ENCODE results near the gene RFXANK.

Gene RFXANK

DNA sequence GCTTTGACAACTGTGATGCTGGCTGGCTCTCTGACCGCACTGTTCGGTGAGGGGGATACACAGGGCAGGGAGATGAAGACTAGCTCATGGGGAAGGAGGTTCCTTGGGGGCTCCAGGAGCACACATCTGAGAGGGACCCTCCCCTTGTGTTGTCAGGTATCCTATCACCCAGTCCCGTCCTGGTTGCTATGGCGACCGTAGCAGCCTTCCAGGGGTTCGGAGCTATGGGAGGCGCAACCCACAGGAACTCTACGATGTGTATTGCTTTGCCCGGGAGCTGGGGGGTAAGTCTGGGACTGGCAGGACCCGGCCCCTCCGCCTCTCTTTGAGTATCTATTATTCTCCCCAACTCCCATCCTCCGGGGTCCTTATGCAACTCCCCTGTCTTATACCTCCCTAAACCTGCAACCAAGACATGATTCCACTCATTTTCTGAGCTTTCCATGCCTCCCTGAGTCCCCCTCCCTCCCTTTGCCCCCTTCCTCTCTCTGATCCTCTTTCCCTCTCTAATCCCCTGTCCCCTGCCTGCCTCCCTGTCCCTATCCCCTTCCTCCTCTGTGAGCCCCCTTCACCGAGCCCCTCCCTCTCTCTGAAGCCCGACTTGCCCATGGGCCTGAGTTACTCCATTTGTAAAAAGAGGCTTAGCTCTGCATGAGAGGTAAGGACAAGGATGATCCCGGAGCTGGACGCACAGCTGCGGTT is 32.2 kb downstream of the RFXANK start:
- H3K4me3 ChIP-seq (ENCODE audit: low read depth, low read length), result no peak overlapping the region
- in situ Hi-C loops (cut with HindIII; ENCODE audit: low sequenced_read_pairs), result no loop called here
- DNase-seq (ENCODE audit: low read depth, low spot score), result no peak
- TF ChIP-seq, protein P1, sequence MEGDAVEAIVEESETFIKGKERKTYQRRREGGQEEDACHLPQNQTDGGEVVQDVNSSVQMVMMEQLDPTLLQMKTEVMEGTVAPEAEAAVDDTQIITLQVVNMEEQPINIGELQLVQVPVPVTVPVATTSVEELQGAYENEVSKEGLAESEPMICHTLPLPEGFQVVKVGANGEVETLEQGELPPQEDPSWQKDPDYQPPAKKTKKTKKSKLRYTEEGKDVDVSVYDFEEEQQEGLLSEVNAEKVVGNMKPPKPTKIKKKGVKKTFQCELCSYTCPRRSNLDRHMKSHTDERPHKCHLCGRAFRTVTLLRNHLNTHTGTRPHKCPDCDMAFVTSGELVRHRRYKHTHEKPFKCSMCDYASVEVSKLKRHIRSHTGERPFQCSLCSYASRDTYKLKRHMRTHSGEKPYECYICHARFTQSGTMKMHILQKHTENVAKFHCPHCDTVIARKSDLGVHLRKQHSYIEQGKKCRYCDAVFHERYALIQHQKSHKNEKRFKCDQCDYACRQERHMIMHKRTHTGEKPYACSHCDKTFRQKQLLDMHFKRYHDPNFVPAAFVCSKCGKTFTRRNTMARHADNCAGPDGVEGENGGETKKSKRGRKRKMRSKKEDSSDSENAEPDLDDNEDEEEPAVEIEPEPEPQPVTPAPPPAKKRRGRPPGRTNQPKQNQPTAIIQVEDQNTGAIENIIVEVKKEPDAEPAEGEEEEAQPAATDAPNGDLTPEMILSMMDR (IDR thresholded peaks at IDR 0.05; ENCODE audit: low read depth, low read length), result no peak

GRCh38 chr19:19224852-19225494 is 32.9 kb downstream of the RFXANK start:
- no peak overlapping the region for H3K4me3 ChIP-seq (ENCODE audit: low read depth, low read length)
- in situ Hi-C loops (cut with HindIII; ENCODE audit: low sequenced_read_pairs), result no loop called here
- peak; percentile 16 for DNase-seq (ENCODE audit: low read depth, low spot score)
- TF ChIP-seq, protein P1 (IDR thresholded peaks at IDR 0.05; ENCODE audit: low read depth, low read length), result peak; percentile 65

GRCh38 chr19:19226204-19226603 is 34.1 kb downstream of the RFXANK start:
- in situ Hi-C loops (cut with HindIII; ENCODE audit: low sequenced_read_pairs), result no loop called here

GRCh38 chr19:19226663-19227062 is 34.6 kb downstream of the RFXANK start:
- in situ Hi-C loops (cut with HindIII; ENCODE audit: low sequenced_read_pairs), result no loop called here
- DNase-seq (ENCODE audit: low read depth, low spot score), result no peak
- TF ChIP-seq, protein P1 (IDR thresholded peaks at IDR 0.05; ENCODE audit: low read depth, low read length), result no peak
- no peak overlapping the region for H3K4me3 ChIP-seq (ENCODE audit: low read depth, low read length)

More at GRCh38 chr19:19226204-19226603, 34.1 kb downstream of the RFXANK start:
- DNase-seq (ENCODE audit: low read depth, low spot score), result no peak
- H3K4me3 ChIP-seq (ENCODE audit: low read depth, low read length), result no peak overlapping the region
- TF ChIP-seq, protein P1 (IDR thresholded peaks at IDR 0.05; ENCODE audit: low read depth, low read length), result no peak

DNA sequence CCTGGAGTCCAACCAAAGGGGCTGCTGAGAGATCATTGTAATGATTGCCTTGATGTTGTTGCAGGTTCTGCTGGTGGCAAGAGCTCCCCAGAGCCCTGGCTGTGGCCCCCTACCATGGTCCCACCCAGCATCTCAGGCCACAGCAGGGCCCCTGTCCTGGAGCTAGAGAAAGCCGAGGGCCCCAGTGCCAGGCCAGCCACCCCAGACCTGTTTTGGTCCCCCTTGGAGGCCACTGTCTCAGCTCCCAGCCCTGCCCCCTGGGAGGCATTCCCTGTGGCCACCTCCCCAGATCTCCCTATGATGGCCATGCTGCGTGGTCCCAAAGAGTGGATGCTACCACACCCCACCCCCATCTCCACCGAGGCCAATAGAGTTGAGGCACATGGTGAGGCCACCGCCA is 35.2 kb downstream of the RFXANK start:
- TF ChIP-seq, protein P1 (IDR thresholded peaks at IDR 0.05; ENCODE audit: low read depth, low read length), result no peak
- in situ Hi-C loops (cut with HindIII; ENCODE audit: low sequenced_read_pairs), result no loop called here
- no peak overlapping the region for H3K4me3 ChIP-seq (ENCODE audit: low read depth, low read length)
- DNase-seq (ENCODE audit: low read depth, low spot score), result no peak

- no peak for DNase-seq (ENCODE audit: low read depth, low spot score)
- in situ Hi-C loops (cut with HindIII; ENCODE audit: low sequenced_read_pairs), result no loop called here
- TF ChIP-seq, protein P1 (IDR thresholded peaks at IDR 0.05; ENCODE audit: low read depth, low read length), result no peak
- H3K4me3 ChIP-seq (ENCODE audit: low read depth, low read length), result no peak overlapping the region
Measured at GRCh38 chr19:19229701-19230100, 37.6 kb downstream of the RFXANK start.
